DMS79 treated with DMSO at 0.1 percent for 48 hours (cell line): ENCODE measurements around the gene TENM4.
"Not testable (repeated sequence)": the region's sequence is repeated elsewhere in the genome, so short reads cannot be mapped to it uniquely, and the experiment has no call there.

Source experiments
- DNase-seq: peaks from one replicate; lab custom pipeline; 2025; lab: John Stamatoyannopoulos, UW

TENM4 gene

GRCh38 chr11:78642979-78643675 is 797.7 kb downstream of the TENM4 start:
- DNase-seq = no peak

- no peak for DNase-seq
Observed at GRCh38 chr11:78641541-78641940, 799.3 kb downstream of the TENM4 start.

GRCh38 chr11:78638704-78639380 is 802.0 kb downstream of the TENM4 start:
- no peak for DNase-seq

GRCh38 chr11:78637527-78637926 is 803.3 kb downstream of the TENM4 start:
- DNase-seq = not testable (repeated sequence)

GRCh38 chr11:78635814-78636506 is 804.9 kb downstream of the TENM4 start:
- DNase-seq = no peak

- no peak for DNase-seq
Observed at GRCh38 chr11:78633516-78634310, 807.1 kb downstream of the TENM4 start.

- no peak for DNase-seq
Observed at GRCh38 chr11:78630561-78631303, 810.1 kb downstream of the TENM4 start.

- DNase-seq = no peak
Observed at GRCh38 chr11:78630155-78630554, 810.7 kb downstream of the TENM4 start.

- no peak for DNase-seq
Observed at GRCh38 chr11:78622666-78623065, 818.2 kb downstream of the TENM4 start.

GRCh38 chr11:78620159-78620558 is 820.7 kb downstream of the TENM4 start:
- no peak for DNase-seq

- no peak for DNase-seq
Observed at GRCh38 chr11:78615724-78616123, 825.1 kb downstream of the TENM4 start.

GRCh38 chr11:78613378-78613813 is 827.4 kb downstream of the TENM4 start:
- DNase-seq = no peak

GRCh38 chr11:78612721-78613377 is 828.0 kb downstream of the TENM4 start:
- DNase-seq = no peak

GRCh38 chr11:78609321-78609720 is 831.5 kb downstream of the TENM4 start:
- not testable (repeated sequence) for DNase-seq

- DNase-seq = no peak
Observed at GRCh38 chr11:78607696-78608095, 833.1 kb downstream of the TENM4 start.

- no peak for DNase-seq
Observed at GRCh38 chr11:78606667-78607066, 834.2 kb downstream of the TENM4 start.

GRCh38 chr11:78605296-78605695 is 835.5 kb downstream of the TENM4 start:
- no peak for DNase-seq

GRCh38 chr11:78603792-78604191 is 837.0 kb downstream of the TENM4 start:
- DNase-seq = no peak
